Stomach (tissue), 4 donors: ENCODE data around the gene LCN2.

Experiments
- CTCF ChIP-seq, 7 experiments: fragments of 450-650 bp in 4 of 7; fragments of 200-600 bp in 3 of 7; sonication (generic) in 3 of 7; IDR thresholded peaks; one replicate each; pipeline ENCODE4 v1.5.1; 2016 to 2019; ENCODE audit warnings: antibody characterized with exemption in 7 of 7, control low read depth in 2 of 7, mild to moderate bottlenecking in 1 of 7
- EP300 ChIP-seq: sonication (generic); formaldehyde crosslinking; IDR thresholded peaks from one replicate; pipeline ENCODE4 v1.6.1; 2017; ENCODE audit warnings: antibody characterized with exemption
- POLR2AphosphoS5 ChIP-seq, 3 donors: sonication (generic); formaldehyde crosslinking; IDR thresholded peaks; one replicate each; pipeline ENCODE4 v1.6.1; 2016; ENCODE audit warnings: antibody characterized with exemption in 3 of 3

GRCh38 chr9:128180001-128180400, 30.7 kb downstream of the LCN2 start:
- no peak for TF ChIP-seq CTCF (IDR thresholded peaks at IDR 0.05)
- no peak for TF ChIP-seq POLR2AphosphoS5 (IDR thresholded peaks at IDR 0.05)
- TF ChIP-seq EP300 = no peak
